H1 (cell line): ENCODE data around the gene FCGBP. TPM values are rescaled to one million over a fixed set of nuclear protein-coding genes. Genes with fewer than 3 reads are reported as not detected.

Experiments used
- CTCF ChIA-PET: fragments of 300-600 bp; sonication (Branson Sonifier 250); formaldehyde crosslinking; loops from one replicate; lab custom pipeline; 2021; ENCODE audit not compliant: partially characterized antibody; lab: Charles Lee
- POLR2A ChIA-PET: fragments of 300-600 bp; sonication (Branson Sonifier 250); formaldehyde crosslinking; loops from one replicate; lab custom pipeline; 2021; ENCODE audit warnings: inconsistent platforms; ENCODE audit not compliant: partially characterized antibody; lab: Charles Lee
- DNase-seq, 2 experiments: peaks; one replicate each; pipeline versions ENCODE4 v3.0.0 to v3.0.0-alpha.2; 2010 to 2022; ENCODE audit warnings: low spot score in 2 of 2, low read depth in 1 of 2, mixed read lengths in 1 of 2
- FAIRE-seq: peaks from 2 replicates; lab custom pipeline; 2011; peaks lifted over from hg19 to GRCh38; lab: Jason Lieb, UNC
- H2AFZ ChIP-seq: 2 replicates; pipeline ENCODE4 v1.8.1; 2012; ENCODE audit warnings: low read length, inconsistent platforms
- H2AK5ac ChIP-seq: 2 replicates; pipeline ENCODE4 v1.6.1; 2013; ENCODE audit warnings: low read depth, low read length
- H2BK120ac ChIP-seq: replicated peaks from 2 replicates; pipeline ENCODE3; 2013; ENCODE audit warnings: low read depth, low read length, inconsistent platforms
- H2BK12ac ChIP-seq: 2 replicates; pipeline ENCODE4 v1.6.1; 2013; ENCODE audit warnings: low read depth, low read length
- H2BK15ac ChIP-seq: 2 replicates; pipeline ENCODE4 v1.6.1; 2013; ENCODE audit warnings: low read length
- H2BK20ac ChIP-seq: 2 replicates; pipeline ENCODE4 v1.6.1; 2013; ENCODE audit warnings: low read length
- H2BK5ac ChIP-seq: 2 replicates; pipeline ENCODE4 v1.6.1; 2013; ENCODE audit warnings: low read depth, low read length
- H3K14ac ChIP-seq: 2 replicates; pipeline ENCODE4 v1.6.1; 2013; ENCODE audit warnings: inconsistent platforms; ENCODE audit not compliant: insufficient read length
- H3K18ac ChIP-seq: 2 replicates; pipeline ENCODE4 v1.6.1; 2013; ENCODE audit warnings: low read length; ENCODE audit errors: extremely low read depth
- H3K23ac ChIP-seq: 2 replicates; pipeline ENCODE4 v1.6.1; 2013; ENCODE audit warnings: inconsistent platforms; ENCODE audit not compliant: insufficient read length
- H3K23me2 ChIP-seq: 2 replicates; pipeline ENCODE4 v1.6.1; 2013; ENCODE audit warnings: low read depth, low read length
- H3K27ac ChIP-seq: 2 replicates; pipeline ENCODE4 v1.6.1; 2011; ENCODE audit warnings: low read depth, low read length, inconsistent platforms
- H3K27me3 ChIP-seq, 4 experiments: replicated peaks in 1 of 4; 1 replicate in 1 of 4; 2 replicates in 3 of 4; pipeline versions ENCODE4 v1.6.1 to v1.8.1; 2011 to 2013; ENCODE audit warnings: low read length in 3 of 4, mild to moderate bottlenecking in 3 of 4, inconsistent platforms in 2 of 4, mixed read lengths in 2 of 4, moderate library complexity in 1 of 4; ENCODE audit not compliant: control insufficient read depth in 3 of 4, insufficient read depth in 3 of 4; ENCODE audit errors: extremely low read depth in 1 of 4
- H3K36me3 ChIP-seq, 4 experiments: 2 replicates each; pipeline versions ENCODE4 v1.6.1 to v1.8.1; 2011 to 2013; ENCODE audit warnings: mild to moderate bottlenecking in 4 of 4, low read length in 3 of 4, moderate library complexity in 2 of 4, control low read depth in 1 of 4, inconsistent platforms in 1 of 4; ENCODE audit not compliant: insufficient read depth in 4 of 4, control insufficient read depth in 2 of 4
- H3K4ac ChIP-seq: replicated peaks from 2 replicates; pipeline ENCODE3; 2013; ENCODE audit warnings: low read length, low read depth, mixed read lengths, inconsistent platforms; ENCODE audit not compliant: insufficient read length
- H3K4me1 ChIP-seq, 4 experiments: replicated peaks in 1 of 4; 1 replicate in 1 of 4; 2 replicates in 3 of 4; pipeline versions ENCODE4 v1.6.1 to v1.8.1; 2011 to 2013; ENCODE audit warnings: low read length in 3 of 4, inconsistent platforms in 2 of 4, mixed read lengths in 1 of 4; ENCODE audit not compliant: insufficient read depth in 4 of 4, control insufficient read depth in 3 of 4
- H3K4me2 ChIP-seq, 2 experiments: 2 replicates each; pipeline versions ENCODE4 v1.6.1 to v1.8.1; 2011 to 2013; ENCODE audit warnings: low read depth in 2 of 2, low read length in 2 of 2, control low read depth in 1 of 2, inconsistent platforms in 1 of 2, mild to moderate bottlenecking in 1 of 2; ENCODE audit not compliant: insufficient read depth in 1 of 2
- H3K4me3 ChIP-seq, 4 experiments: fragments of 200-600, 300-600 bp in 1 of 4; sonication (generic), shearing (Covaris generic), sonication (Bioruptor Twin) in 1 of 4; 2 replicates each; pipeline versions ENCODE4 v1.5.1 to v1.8.1; 2011 to 2016; ENCODE audit warnings: low read length in 4 of 4, low read depth in 3 of 4, control low read depth in 2 of 4, inconsistent platforms in 2 of 4, mild to moderate bottlenecking in 2 of 4, mixed read lengths in 1 of 4, moderate library complexity in 1 of 4; ENCODE audit not compliant: insufficient read depth in 2 of 4; ENCODE audit errors: extremely low read depth in 1 of 4
- H3K56ac ChIP-seq: replicated peaks from 2 replicates; pipeline ENCODE3; 2013; ENCODE audit warnings: low read depth, mild to moderate bottlenecking, mixed read lengths, low read length, inconsistent platforms; ENCODE audit not compliant: insufficient read length
- H3K79me1 ChIP-seq: 2 replicates; pipeline ENCODE4 v1.6.1; 2013; ENCODE audit warnings: low read depth, low read length, control low read depth
- H3K79me2 ChIP-seq, 2 experiments: 2 replicates each; pipeline versions ENCODE4 v1.6.1 to v1.8.1; 2012 to 2013; ENCODE audit warnings: low read length in 2 of 2, mild to moderate bottlenecking in 2 of 2, inconsistent platforms in 1 of 2; ENCODE audit not compliant: insufficient read depth in 2 of 2, control insufficient read depth in 1 of 2
- H3K9ac ChIP-seq, 4 experiments: replicated peaks in 1 of 4; 1 replicate in 1 of 4; 2 replicates in 3 of 4; pipeline versions ENCODE4 v1.6.1 to v1.8.1; 2011 to 2013; ENCODE audit warnings: low read depth in 3 of 4, low read length in 3 of 4, control low read depth in 2 of 4, mild to moderate bottlenecking in 2 of 4, moderate library complexity in 2 of 4, inconsistent platforms in 1 of 4; ENCODE audit errors: extremely low read depth in 1 of 4
- H3K9me3 ChIP-seq, 2 experiments: 2 replicates each; pipeline versions ENCODE4 v1.6.1 to v1.8.1; 2012 to 2013; ENCODE audit warnings: mild to moderate bottlenecking in 2 of 2, moderate library complexity in 2 of 2, control low read depth in 1 of 2, inconsistent platforms in 1 of 2, low read depth in 1 of 2, low read length in 1 of 2, mixed read lengths in 1 of 2; ENCODE audit not compliant: insufficient read depth in 2 of 2
- H4K20me1 ChIP-seq, 2 experiments: replicated peaks in 1 of 2; 2 replicates each; pipeline versions ENCODE3 to v1.8.1; 2011 to 2013; ENCODE audit warnings: inconsistent platforms in 2 of 2, low read length in 2 of 2, mild to moderate bottlenecking in 1 of 2; ENCODE audit not compliant: insufficient read depth in 2 of 2, control insufficient read depth in 1 of 2
- H4K5ac ChIP-seq: 2 replicates; pipeline ENCODE4 v1.6.1; 2013; ENCODE audit warnings: low read length, low read depth, mixed read lengths, inconsistent platforms; ENCODE audit not compliant: insufficient read length
- H4K8ac ChIP-seq: 2 replicates; pipeline ENCODE4 v1.8.0; 2013; ENCODE audit warnings: mild to moderate bottlenecking, moderate library complexity, low read length, inconsistent platforms; ENCODE audit not compliant: insufficient read depth; ENCODE audit errors: extremely low read depth
- H4K91ac ChIP-seq: replicated peaks from 2 replicates; pipeline ENCODE3; 2013; ENCODE audit warnings: low read length, mixed read lengths, inconsistent platforms; ENCODE audit not compliant: insufficient read length
- SP2 ChIP-seq: IDR thresholded peaks from 2 replicates; pipeline ENCODE4 v1.6.1; 2012; ENCODE audit warnings: mild to moderate bottlenecking, low read length, inconsistent platforms
- TAF7 ChIP-seq: optimal IDR thresholded peaks from 2 replicates; pipeline ENCODE3; 2011; ENCODE audit warnings: low read depth, mild to moderate bottlenecking, inconsistent platforms, low read length, moderate library complexity, borderline replicate concordance
- WGBS, 2 experiments: shearing (Covaris generic) in 1 of 2; methylation state at CpG; one replicate each; pipeline versions ENCODE4 v1.1.6 to v1.1.7; 2013 to 2015; ENCODE audit warnings: low lambda C conversion rate in 2 of 2, mixed read lengths in 2 of 2, inconsistent platforms in 1 of 2, low coverage in 1 of 2, missing lambda C conversion rate in 1 of 2; ENCODE audit not compliant: insufficient replicate concordance in 2 of 2, insufficient coverage in 1 of 2, insufficient read length in 1 of 2; ENCODE audit errors: extremely low coverage in 1 of 2, missing lambda C conversion rate in 1 of 2; 5-methylcytosine and 5-hydroxymethylcytosine counted together
- polyA plus RNA-seq, 7 experiments: library from polyadenylated mRNA; depleted of rRNA in 3 of 7; stranded (reverse) in 5 of 7; unstranded in 2 of 7; fragments of >200 nt in 5 of 7; fragments of 200-250 nt in 2 of 7; gene quantifications; 1 replicate in 5 of 7; 2 replicates in 1 of 7; 4 replicates in 1 of 7; pipeline versions ENCODE4 v1.2.1 to v1.2.3, GENCODE V29; 2011 to 2013; ENCODE audit warnings: missing spikeins in 2 of 7, mixed read lengths in 2 of 7
- total RNA-seq: library from RNA; stranded (reverse); fragmentation: NEBNext Ultra II Directional; extraction: Animal tissue kit (Norgen Biotek cat#: 25700); gene quantifications from 2 replicates; pipeline ENCODE4 v1.2.1, GENCODE V29; 2021

FCGBP gene
- total and polyA plus RNA-seq, 2 of the 8 experiments (the other 6 are each of a cell fraction or from before 2014, with no cell fraction given): 1.1 to 3.1 TPM

- H3K79me2 ChIP-seq: no peaks in the 10 kb centered on the region
- no peak overlapping the region for H4K8ac ChIP-seq
- no peak for DNase-seq
- no peak overlapping the region for H4K5ac ChIP-seq
- POLR2A ChIA-PET: interaction anchor here (1.6 kb wide), 1 partner anchor 55 kb away, joined by 6 read pairs; the partner anchor contains the start of gene PSMC4
- H3K18ac ChIP-seq: no peak overlapping the region
- no peak overlapping the region for H3K4me2 ChIP-seq
- TF ChIP-seq SP2: no peak
- TF ChIP-seq TAF7: no peak
- TF ChIP-seq, all 59 proteins: peak for 0
- Histone ChIP-seq H2AK5ac (no peak overlapping the region), H2BK20ac (no peak overlapping the region), H3K36me3 (no peaks in the 10 kb centered on the region), H3K23ac (no peak overlapping the region), H3K9ac (no peak overlapping the region), H3K27me3 (no peaks in the 10 kb centered on the region), H2BK12ac (no peak overlapping the region), H3K4ac (no peak overlapping the region), H3K56ac (no peak overlapping the region), H3K79me1 (no peaks in the 10 kb centered on the region), H2BK15ac (no peak overlapping the region), H4K91ac (no peak overlapping the region), H3K9me3 (no peaks in the 10 kb centered on the region), H3K14ac (no peak overlapping the region), H2BK5ac (no peak overlapping the region), H4K20me1 (no peaks in the 10 kb centered on the region), H3K4me1 (no peaks in the 10 kb centered on the region), H3K4me3 (no peak overlapping the region), H2AFZ (no peak overlapping the region; the same call in 1 of the 2 replicates), H3K23me2 (0 out of 2 replicates have a peak, but pooled peaks cover 2% of the 10 kb centered on the region), H2BK120ac (no peak overlapping the region), H3K27ac (no peak overlapping the region)
- CTCF ChIA-PET: interaction anchor here (0.9 to 1.2 kb wide), 2 partner anchors 9 to 12 kb away, joined by 3 read pairs; no protein-coding TSS in a partner anchor
- FAIRE-seq: no peak
- 87% methylated on average over 13 of the region's 17 CpGs; no CpG with 5 or more reads in 1 of the 2 experiments for WGBS, 2 experiments
Measured at GRCh38 chr19:39915848-39916215, 18.6 kb downstream of the FCGBP start.
